ENCODE data around the gene SCN4A. TPM values are rescaled to one million over a fixed set of nuclear protein-coding genes. Genes with fewer than 3 reads are reported as not detected.

Gene SCN4A
- total RNA-seq, 2 donors from 2014 or later: 0.20 TPM; not detected in 1

DNA sequence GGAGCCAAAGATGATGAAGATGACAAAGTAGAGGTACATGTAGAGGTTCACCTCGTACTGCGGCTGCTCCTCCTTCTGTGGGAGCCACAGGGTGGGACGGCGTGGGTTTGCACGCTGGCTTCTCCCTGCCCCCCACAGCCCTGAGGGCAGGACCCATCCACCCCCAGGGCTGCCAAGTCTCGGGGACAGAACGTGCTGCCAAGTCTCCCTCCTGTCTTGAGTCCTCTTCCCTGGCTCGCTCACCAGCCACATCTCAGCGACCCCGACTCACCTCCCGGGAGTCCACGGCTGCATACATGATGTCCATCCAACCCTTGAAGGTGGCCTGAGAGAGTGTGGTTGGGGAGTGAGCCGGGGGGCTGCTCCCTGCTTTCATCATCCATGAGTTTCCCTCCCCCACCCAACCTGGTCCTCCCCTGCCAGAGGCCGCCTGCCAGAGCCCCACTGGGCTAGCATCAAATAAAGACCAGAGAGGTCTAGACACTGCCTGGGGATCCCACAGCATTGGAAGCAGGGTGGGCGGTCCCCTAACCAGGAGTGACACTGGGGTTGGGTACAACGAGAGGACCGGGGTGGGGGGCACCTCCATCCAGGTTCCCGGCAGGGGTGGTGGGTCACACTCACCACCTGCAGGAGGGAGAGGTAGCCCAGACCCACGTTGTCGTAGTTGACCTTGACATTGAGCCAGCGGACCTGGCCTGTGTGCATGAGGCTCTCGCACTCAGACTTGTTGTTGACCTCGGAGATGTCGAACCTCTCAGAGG is 27.8 kb downstream of the SCN4A start:
- DNase-seq (no peak), ATAC-seq (no peak)
- intact Hi-C loops (cut with DNase I, micrococcal nuclease): no loop called here

DNA sequence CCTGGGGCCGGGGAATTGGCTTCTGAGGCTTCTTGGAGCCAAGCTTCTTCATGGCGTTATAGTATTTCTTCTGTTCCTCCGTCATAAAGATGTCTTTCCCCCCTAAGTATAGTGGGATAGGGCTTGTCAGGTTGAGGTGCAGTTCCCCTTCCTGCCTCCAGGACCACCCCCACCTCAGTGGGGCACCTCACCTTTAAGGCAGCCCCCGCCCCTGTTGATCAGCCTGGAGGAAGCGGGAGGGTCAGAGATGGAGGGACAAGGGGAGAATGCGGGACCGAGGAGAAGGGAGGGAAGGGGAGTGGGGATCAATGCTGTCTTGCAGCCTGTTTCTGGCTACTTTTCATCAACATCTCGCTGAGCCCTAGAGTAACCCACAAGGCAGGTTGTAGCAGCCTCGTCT is 29.0 kb downstream of the SCN4A start:
- ATAC-seq: no peak
- intact Hi-C loops (cut with DNase I, micrococcal nuclease): no loop called here
- no peak for DNase-seq

DNA sequence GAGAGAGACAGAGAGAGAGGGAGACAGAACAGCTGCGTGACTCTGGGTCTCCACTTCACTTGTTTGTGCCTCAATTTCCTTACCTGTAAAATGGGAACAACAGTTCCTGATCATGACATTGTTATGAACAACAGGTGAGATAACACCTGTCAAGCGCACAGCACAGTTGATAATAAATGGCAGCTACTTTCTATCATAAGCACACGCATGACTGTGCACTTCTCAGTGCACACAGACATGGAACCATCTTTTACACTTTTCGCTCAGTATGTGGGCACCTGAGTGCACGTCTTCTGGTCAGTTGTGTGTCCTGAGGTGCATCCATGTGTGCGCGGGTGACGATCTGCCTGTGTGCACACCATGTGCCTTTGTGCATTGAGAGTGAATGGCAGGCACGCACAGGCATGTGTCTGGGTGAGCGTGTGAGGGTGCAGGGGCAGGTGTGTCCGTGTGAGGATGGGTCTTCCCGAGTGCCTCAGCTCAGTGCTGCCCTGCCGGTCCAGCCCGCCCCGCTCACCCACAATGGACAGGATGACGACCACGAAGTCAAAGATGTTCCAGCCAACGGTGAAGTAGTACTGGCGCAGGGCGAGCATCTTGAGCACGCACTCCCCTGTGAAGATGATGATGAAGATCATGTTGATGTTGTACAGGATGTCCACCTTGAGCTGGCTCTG is 30.3 kb downstream of the SCN4A start:
- intact Hi-C loops (cut with DNase I, micrococcal nuclease): no loop called here
- ATAC-seq (no peak), DNase-seq (no peak)

DNA sequence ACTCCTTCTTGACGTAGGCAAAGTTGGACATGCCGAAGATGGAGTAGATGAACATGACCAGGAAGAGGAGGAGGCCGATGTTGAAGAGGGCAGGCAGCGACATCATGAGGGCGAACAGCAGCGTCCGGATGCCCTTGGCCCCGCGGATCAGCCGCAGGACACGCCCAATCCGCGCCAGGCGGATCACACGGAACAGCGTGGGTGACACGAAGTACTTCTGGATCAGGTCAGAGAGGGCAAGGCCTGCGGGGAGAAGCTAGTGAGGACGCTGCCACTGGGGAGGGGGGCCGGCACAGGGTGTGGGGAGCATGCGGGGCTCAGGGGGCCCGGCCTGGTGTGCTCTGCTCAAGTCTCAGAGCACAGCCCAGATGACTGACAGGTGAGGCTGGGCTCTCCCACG is 31.0 kb downstream of the SCN4A start:
- no peak for DNase-seq
- intact Hi-C loops (cut with DNase I, micrococcal nuclease): no loop called here
- ATAC-seq: no peak

DNA sequence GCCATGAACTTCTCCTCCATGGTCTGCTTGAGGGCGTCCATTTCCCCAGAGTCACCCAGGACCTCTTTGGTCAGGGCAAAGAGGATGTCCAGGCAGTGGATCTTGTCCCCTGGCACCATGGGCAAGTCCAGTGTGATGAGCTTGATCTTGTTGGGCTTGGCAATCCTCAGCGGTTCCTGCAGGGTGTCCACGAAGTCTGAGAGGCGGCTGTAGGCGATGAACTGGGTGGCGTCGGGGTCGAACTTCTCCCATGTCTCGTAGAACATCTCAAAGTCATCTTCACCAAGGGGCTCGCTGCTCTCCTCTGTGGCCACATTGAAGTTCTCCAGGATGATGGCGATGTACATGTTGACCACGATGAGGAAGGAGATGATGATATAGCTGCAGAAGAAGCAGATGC is 31.6 kb downstream of the SCN4A start:
- DNase-seq: no peak
- no peak for ATAC-seq

DNA sequence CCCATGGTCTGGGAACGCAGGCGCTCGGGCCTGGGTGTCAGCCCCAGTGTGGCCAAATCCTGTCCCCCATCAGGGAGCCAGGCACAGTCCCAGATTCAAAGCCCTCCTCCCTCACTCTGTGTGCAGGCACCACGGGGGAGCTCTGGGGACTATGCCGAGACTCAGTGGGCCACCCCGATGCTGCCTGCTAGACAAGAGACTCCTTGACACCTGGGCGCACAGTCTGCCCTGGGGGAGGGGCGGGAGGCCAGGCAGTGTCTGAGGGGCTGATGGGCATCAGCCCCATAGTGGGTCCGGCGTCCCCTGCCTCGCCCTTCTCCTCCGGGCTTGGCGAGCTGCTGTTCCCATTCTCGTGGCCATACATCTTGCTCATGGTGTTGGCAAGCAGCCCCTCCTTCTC is 32.1 kb downstream of the SCN4A start:
- DNase-seq (no peak), ATAC-seq (no peak)
- intact Hi-C loops (cut with DNase I, micrococcal nuclease): no loop called here

More for the DNA sequence above, 31.6 kb downstream of the SCN4A start:
- intact Hi-C loops (cut with DNase I, micrococcal nuclease): no loop called here

DNA sequence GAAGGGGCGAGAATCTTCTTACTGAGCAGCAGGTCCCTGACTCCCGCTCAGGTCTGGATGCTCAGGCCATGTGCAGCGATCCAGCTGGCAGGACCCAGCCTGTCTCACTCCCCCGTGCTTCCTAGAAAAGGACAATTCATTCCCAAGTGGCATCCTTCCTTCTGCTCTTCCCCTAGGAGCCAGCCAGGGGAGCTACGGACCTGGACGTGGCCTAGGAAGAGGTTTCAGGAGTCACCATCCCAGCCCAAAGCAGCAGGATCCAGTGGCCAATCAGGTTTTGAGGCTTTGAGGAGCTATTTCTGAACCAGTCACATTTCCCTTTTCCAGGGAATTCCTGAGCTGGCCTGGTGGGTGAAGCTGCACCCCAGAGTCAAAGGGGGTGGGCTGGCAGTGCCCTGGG is 32.8 kb downstream of the SCN4A start:
- no peak for ATAC-seq
- intact Hi-C loops (cut with DNase I, micrococcal nuclease): no loop called here
- DNase-seq: no peak

DNA sequence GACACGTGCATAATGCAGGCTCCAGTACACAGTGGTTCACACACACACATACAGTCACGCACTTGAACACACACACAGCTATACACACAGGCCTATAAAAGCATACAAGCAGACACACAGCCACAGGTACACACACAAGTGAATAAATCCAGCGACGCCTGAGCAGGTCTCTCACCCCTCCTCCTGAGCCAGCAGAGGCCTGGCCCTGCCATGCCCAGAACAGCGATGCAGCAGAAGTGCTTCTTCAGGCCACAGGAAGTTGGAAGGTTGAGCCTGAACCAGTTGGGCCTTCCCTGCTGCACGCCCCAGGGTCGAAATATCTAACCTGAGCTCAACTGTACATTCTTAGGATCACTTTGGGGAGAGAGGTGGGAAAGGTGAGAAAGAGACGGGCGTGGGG is 33.3 kb downstream of the SCN4A start:
- DNase-seq (no peak), ATAC-seq (no peak)
- intact Hi-C loops (cut with DNase I, micrococcal nuclease): no loop called here

DNA sequence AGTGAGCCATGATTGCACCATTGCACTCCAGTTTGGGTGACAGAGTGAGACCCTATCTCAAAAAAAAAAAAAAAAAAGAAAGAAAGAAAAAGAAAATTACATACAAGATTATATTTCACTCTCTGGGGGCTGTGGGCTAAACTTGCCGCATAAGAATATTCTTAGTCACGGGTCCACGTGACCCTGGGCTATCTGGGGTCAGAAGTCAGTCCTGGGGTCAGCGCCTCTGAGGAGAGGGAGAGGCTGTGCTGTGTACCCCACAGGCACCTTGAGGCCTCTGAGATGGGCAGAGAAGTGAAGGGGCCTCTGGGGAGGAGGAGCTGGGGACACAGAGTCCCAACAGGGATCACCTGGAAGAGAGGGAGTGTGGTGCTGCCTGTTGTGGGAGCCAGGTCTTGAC is 34.8 kb downstream of the SCN4A start:
- intact Hi-C loops (cut with DNase I, micrococcal nuclease): no loop called here
- no peak for ATAC-seq
- no peak for DNase-seq

DNA sequence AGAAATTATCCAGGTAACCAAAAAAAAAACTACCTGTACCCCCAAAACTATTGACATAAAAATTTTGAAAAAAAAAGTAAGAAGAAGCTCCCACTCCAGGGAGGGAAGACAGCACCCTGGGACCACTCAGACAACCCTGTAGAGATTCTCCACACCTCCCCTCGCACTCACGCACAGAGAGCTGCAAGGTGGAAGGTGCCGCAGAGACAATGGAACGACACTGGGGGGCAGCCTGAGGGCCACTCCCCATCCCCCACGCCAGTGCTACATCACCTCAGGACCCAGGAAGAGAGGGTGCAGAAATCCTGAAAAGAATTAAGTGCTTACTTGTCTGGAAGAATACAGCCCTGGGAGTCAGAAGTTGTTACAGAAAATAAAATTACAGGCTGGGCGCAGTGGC is 35.4 kb downstream of the SCN4A start:
- no peak for ATAC-seq
- DNase-seq: no peak
- intact Hi-C loops (cut with DNase I, micrococcal nuclease): no loop called here

DNA sequence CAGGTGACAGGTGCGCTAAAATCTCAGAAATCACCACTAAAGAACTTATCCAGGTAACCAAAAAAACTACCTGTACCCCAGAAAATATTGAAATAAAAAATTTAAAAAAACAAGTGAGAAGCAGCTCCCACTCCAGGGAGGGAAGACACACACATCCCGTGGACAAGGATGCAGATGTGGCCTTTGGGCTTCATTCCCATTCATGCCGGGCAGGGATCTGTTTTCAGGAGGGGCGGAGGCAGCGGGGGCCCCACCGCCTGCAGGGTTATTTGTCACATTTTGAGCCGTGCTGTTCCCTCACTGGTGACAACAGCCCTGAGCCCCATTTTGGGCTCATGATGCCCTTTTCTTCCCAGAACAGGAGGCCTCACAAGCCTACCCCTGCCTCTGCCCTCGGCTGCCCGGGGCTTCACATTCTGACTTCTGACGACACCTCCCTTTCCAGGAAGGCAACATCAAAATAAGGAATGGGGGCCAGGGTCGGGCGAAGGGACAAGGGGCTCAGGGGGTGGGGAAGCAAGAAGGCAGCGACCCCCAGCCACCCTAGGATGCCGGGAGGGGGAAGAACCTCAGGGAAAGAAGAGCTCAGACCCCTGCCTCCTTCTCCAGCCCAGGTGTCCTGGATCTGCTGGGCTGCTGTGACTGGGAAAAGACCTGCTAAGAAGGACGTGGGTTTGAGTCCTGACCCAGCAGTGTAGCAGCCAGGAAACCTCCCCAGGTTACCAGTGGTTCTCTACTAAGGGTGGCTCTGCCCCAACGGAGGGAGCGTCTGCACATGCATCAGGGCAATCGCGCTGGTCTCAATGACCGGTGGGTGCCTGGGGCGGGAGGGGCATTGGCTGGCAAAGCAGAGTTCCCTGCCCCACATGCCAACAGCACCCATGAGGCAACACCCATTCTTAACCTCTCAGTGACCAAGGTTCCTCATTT is 38.3 kb downstream of the SCN4A start:
- ATAC-seq (no peak), DNase-seq (no peak)
- intact Hi-C loops (cut with DNase I, micrococcal nuclease): no loop called here

DNA sequence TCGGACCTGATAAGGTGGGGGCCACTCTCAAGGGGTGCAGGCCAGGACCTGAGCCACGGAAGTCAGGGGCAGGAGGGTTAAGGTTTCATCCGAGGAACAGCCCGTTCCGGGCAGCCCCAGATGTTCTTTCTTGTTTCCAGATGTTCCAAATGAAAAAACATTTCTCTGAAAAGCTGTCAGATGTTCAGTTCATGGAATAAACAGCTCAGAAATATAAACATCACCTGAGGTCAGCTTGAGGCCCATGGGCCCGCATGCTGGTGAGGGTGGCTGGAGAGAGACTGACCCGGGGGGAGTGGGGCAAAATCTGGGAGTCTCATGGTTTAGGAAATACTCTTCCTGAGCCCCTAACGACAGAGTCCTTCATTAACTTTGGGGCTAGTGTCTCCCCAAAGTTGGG is 39.1 kb downstream of the SCN4A start:
- DNase-seq: no peak

DNA sequence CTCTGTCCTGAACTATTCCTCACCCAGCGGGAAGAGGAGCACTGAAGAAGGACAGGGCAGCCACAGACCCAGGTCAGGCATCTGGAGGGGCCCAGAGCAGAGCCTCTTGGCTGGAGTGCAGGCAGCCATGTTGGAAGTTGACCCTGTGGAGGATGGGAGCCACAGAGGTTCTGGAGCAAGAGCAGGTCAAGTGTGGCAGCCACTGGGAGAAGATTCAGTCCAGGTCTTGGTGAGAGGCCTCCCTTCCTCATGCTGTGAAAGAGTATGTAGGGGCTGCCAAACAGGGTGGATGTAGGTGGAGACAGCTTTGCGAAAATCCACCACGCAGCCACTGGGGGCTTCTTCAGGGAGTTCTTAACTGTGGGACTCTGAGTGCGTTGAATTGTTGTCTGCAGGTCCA is 40.0 kb downstream of the SCN4A start:
- no peak for DNase-seq
- ATAC-seq: no peak
- intact Hi-C loops (cut with DNase I, micrococcal nuclease): no loop called here

More for the DNA sequence above, 39.1 kb downstream of the SCN4A start:
- intact Hi-C loops (cut with DNase I, micrococcal nuclease): no loop called here
- ATAC-seq: no peak

DNA sequence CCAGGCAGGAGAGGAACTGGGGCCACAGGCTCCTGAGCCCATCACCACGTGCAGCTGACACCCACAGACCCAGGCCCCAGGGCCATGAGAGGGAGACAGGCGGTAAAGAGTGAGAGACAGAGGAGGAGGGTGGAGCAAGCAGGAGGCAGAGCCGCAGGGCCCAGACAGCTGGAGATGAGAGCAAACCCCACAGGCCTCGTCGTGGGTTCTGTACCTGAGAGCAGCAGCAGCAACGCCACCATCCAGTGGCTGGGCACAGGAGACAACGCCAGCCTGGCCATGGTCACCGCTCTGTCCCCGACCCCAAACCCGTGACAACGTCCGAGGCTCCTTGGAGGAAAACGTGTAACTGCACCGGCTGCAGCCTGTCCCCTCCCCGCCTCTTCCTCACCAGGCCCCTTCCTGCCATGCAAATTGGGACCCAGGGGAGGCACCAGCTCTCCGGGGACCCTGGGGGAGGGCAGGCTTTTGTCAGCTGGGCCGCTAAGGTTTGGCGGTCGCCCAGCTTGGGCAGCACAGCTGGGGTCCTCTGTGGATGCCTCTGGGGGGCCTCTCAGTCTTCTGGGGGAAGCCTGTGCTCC is 40.6 kb downstream of the SCN4A start, which contains the start of gene CD79B:
CD79B (minus strand) TSS at position 351 of the 581 bp plus-strand sequence; CDS start at position 281, 70 bp downstream.
- ATAC-seq: peak; percentile 27
- DNase-seq: peak; percentile 38 to 53
- intact Hi-C loops (cut with DNase I, micrococcal nuclease): no loop called here

DNA sequence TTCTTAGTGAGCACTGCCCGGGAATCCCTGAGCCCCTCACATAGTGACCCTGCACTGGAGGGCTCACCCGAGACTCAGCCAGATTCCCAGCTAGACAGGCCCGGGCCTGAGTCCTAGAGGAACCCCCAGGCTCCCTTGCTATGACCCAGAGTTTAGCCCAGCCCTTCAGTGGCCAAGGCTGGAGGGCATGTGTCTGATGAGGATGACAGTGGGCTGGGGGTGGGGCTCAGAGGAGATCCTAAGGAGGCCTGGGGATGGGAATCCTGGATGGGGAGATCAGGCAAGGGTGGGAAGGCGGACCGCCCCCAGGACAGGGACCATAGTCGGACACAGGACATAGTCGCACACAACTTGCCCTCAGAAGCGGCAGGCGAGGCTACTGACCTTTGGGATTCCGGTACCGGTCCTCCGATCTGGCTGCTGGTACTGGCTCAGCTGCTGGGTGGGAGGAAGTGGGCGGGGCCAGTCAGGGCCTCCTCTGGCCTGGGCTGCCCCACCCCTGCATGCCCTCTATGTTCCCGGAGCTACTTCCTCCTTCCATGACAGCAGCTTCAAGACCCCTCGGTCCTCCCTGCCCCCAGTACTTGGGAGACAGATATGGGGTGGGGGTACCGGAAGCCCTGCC is 41.7 kb downstream of the SCN4A start:
- DNase-seq: peak; percentile 66 to 80
- intact Hi-C loops (cut with DNase I, micrococcal nuclease): no loop called here
- peak; percentile 82 for ATAC-seq

DNA sequence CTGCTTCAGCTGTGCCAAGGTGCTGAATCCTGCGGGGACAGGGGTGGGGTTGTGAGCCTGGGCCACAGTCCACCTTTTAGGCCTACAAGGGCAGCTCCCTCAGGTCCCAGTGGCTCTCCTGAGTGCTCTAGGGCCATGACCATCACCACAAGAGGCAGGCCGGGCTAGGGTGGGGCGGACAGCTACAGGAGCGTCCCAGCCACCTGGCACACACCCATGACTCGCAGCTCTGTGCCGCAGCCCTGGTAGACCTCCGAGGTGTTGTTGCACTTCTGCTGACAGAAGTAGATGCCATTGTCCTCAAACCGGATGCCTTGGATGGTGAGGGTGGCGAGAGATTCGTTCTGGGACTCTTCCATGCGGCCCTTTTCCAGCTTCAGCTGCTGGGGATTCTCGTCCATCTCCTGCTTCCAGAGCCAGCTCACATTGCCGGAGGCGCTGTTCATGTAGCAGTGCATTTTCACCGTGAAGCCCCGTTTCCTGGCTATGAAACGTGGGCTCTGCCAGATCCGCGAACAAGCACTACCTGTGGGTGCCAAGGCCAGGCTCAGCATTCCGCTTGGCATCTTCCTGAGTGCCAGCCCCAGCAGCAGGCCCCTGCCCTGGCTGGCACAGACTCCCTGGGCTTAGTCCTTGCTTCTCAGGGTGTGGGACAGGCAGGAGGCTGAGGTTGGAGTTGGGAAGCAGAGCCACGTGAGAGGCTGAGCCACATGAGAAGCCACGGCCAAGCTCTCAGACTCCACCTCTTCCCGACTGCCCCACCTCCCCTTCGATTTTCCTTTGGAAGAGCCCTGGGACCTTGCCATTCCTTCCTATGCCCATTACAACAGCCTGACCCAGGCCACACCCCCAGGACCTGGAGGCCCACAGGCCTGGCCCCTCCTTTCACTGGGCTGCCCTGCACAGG is 42.6 kb downstream of the SCN4A start:
- ATAC-seq: no peak
- intact Hi-C loops (cut with DNase I, micrococcal nuclease): loop anchor here in 1 of 2 donors (10.0 kb wide), 1 partner anchor 95 kb away; the partner anchor contains the start of gene ICAM2
- DNase-seq: no peak

DNA sequence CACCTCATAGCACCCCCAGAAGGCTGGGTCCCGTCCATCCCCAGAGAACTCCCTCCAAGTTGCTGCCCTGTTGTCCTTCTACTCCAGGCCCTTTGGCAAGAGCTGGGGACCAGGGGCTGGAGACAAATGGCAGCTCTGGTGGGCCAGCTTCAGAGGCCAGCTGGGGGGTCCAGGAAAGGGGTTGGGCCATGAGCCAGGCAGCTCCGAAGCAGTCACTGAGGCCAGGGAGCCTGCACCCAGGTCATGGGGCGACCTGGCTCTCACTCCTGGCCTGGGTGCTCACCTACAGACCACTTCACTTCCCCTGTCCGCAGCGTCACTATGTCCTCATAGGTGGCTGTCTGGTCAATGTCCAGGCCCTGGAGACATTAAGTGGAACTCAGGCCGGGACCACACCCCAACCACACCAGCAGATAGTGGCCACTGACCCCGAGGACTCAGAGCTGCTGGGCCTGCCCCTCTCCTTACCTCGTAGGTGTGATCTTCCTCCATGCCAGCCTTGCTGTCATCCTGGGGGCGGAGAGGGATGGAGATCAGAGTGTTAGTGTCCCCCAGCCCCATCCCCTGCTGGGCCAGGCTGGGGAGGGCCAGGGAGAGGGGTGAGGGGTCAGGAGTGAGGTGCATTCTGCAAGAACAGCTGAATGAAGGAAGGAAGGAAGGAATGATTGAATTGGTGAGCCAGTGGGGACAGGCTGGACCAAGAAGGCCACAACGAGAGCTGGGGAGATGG is 43.6 kb downstream of the SCN4A start:
- DNase-seq: no peak
- intact Hi-C loops (cut with DNase I, micrococcal nuclease): loop anchor here in 1 of 2 donors (10.0 kb wide), 1 partner anchor 96 kb away; the partner anchor contains the start of gene ICAM2
- ATAC-seq: no peak
